NCI-H2196 treated with DMSO at 0.1 percent for 48 hours (cell line): ENCODE measurements around the gene HPCAL1.

Experiments
- DNase-seq: peaks from one replicate; lab custom pipeline; 2025; ENCODE audit not compliant: unreplicated experiment; lab: John Stamatoyannopoulos, UW

The HPCAL1 gene

GRCh38 chr2:10366601-10367270 is 64.0 kb downstream of the HPCAL1 start:
- no peak for DNase-seq

- no peak for DNase-seq
These were observed 65.1 kb downstream of the HPCAL1 start for GRCh38 chr2:10367472-10368439.

- no peak for DNase-seq
These were observed 66.0 kb downstream of the HPCAL1 start for GRCh38 chr2:10368491-10369231.

GRCh38 chr2:10369269-10370255 is 66.9 kb downstream of the HPCAL1 start:
- DNase-seq, result no peak

- DNase-seq, result no peak
These were observed 67.7 kb downstream of the HPCAL1 start for GRCh38 chr2:10370390-10370789.

- DNase-seq, result no peak
These were observed 68.2 kb downstream of the HPCAL1 start for GRCh38 chr2:10370895-10371294.

- no peak for DNase-seq
These were observed 68.9 kb downstream of the HPCAL1 start for GRCh38 chr2:10371441-10372196.

- no peak for DNase-seq
These were observed 69.6 kb downstream of the HPCAL1 start for GRCh38 chr2:10372203-10372861.

- no peak for DNase-seq
These were observed 70.1 kb downstream of the HPCAL1 start for GRCh38 chr2:10372862-10373240.

GRCh38 chr2:10373931-10374330 is 71.2 kb downstream of the HPCAL1 start:
- DNase-seq, result no peak

GRCh38 chr2:10374362-10374943 is 71.7 kb downstream of the HPCAL1 start:
- DNase-seq, result no peak

- no peak for DNase-seq
These were observed 73.0 kb downstream of the HPCAL1 start for GRCh38 chr2:10375570-10376281.

- no peak for DNase-seq
These were observed 74.5 kb downstream of the HPCAL1 start for GRCh38 chr2:10377052-10377746.

GRCh38 chr2:10377747-10378085 is 75.0 kb downstream of the HPCAL1 start:
- no peak for DNase-seq

GRCh38 chr2:10378189-10378588 is 75.5 kb downstream of the HPCAL1 start:
- no peak for DNase-seq

- no peak for DNase-seq
These were observed 77.6 kb downstream of the HPCAL1 start for GRCh38 chr2:10380048-10380926.

- DNase-seq, result no peak
These were observed 79.3 kb downstream of the HPCAL1 start for GRCh38 chr2:10381997-10382353.
